Loucy (cell line): Measurements from ENCODE around the gene CNIH3.

Experiments
- CTCF ChIP-seq: fragments of 200-600 bp; sonication (generic); conservative IDR thresholded peaks from 2 replicates; pipeline ENCODE4 v1.5.1; 2014; ENCODE audit warnings: mild to moderate bottlenecking, antibody characterized with exemption, low read length
- EZH2phosphoT487 ChIP-seq: fragments of 200-600 bp; IDR thresholded peaks from 2 replicates; pipeline ENCODE4 v1.6.1; 2018; ENCODE audit warnings: antibody characterized with exemption, mild to moderate bottlenecking, moderate library complexity, borderline replicate concordance

- TF ChIP-seq CTCF, result no peak
- TF ChIP-seq EZH2phosphoT487, result no peak
Observed at GRCh38 chr1:224786533-224787250, 170.6 kb downstream of the CNIH3 start.
